ENCODE data around the gene RASSF8. TPM values are rescaled to one million over a fixed set of nuclear protein-coding genes. Genes with fewer than 3 reads are reported as not detected.

The RASSF8 gene
- total RNA-seq, 1 experiment from 2014 or later = 9.2 TPM

DNA sequence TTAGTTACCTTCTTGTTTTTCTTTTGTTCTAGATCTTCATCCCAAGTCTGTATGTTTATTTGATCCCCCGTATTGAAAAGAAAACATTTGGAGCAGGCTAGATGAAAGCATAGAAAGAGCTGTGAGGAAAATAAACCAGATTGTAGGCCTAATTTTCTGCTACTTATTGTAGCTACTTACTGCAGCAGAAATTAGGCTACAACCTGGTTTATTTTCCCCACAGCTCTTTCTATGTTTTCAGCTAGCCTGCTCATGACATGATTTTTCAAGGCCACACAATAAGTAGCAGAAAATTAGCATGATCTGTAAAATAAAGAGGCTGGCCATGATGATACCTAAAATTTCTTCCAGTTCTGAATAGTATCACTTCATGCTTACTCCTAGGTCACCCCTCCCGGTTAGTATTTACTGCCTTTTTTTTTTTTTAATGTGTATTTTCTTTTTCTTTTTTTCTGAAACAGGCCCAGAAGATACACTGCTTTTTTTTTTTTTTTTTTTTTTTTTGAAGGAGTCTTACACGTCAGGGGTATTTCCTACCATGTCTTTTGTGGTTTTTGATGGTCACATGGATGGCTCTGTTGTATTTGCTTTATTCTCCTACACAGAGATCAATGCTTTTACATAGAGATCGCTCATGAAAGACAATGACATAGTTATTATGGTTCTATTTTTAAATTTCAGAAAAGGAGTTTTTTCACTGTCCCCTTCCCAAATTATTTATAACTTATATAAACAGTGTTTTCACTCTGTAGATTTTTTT, 134.0 kb downstream of the RASSF8 start:
- ChIA-PET POLR2A (no interaction called here), RAD21 (ENCODE audit: low non-redundant PET in 1 of 2, low total read pairs in 2 of 2, uncharacterized antibody in 2 of 2, unreplicated experiment in 2 of 2) (no interaction called here), CTCF (interaction anchor here (1.2 kb wide), 1 partner anchor 657 kb away, joined by 3 read pairs; no protein-coding TSS in a partner anchor)
- H3K9ac ChIP-seq (ENCODE audit: low read length) = no peak overlapping the region
- no peak overlapping the region for H3K27ac ChIP-seq (ENCODE audit: low read depth, low read length)
- no peak overlapping the region for H2AFZ ChIP-seq (ENCODE audit: low read depth, low read length, poor library complexity, severe bottlenecking)
- H3K4me3 ChIP-seq (replicated peaks in 1 of 2; ENCODE audit: low read depth in 1 of 2, low read length in 2 of 2) = no peak overlapping the region
- H3K4me2 ChIP-seq (ENCODE audit: low read length) = no peak overlapping the region
- DNase-seq (ENCODE audit: low read depth, low spot score) (no peak), ATAC-seq (no peak)
- H3K4me1 ChIP-seq (ENCODE audit: control insufficient read depth in 1 of 2, insufficient read depth in 2 of 2, low read length in 2 of 2) = peaks cover 5 to 20% of the 10 kb centered on the region in 2 experiments
- H3K79me2 ChIP-seq (ENCODE audit: insufficient read depth, low read length) = no peaks in the 10 kb centered on the region
- BruUV-seq (replicated peaks) = no TSS peak
- no peaks in the 10 kb centered on the region for H3K9me2 ChIP-seq (ENCODE audit: insufficient read depth)
- no peak for TF ChIP-seq SRF (IDR thresholded peaks at IDR 0.05; ENCODE audit: low read depth)
- no peak for TF ChIP-seq ZNF274 (IDR thresholded peaks at IDR 0.05; ENCODE audit: low read depth, low read length)
- TF ChIP-seq POLR2A (IDR thresholded peaks at IDR 0.05; ENCODE audit: borderline replicate concordance, extremely low read depth, insufficient read depth, insufficient read length) = no peak
- TF ChIP-seq RAD21 (IDR thresholded peaks at IDR 0.05; ENCODE audit: low read depth) = no peak
- no peak for TF ChIP-seq CBX3 (IDR thresholded peaks at IDR 0.05; ENCODE audit: low read depth)
- TF ChIP-seq, protein P1, sequence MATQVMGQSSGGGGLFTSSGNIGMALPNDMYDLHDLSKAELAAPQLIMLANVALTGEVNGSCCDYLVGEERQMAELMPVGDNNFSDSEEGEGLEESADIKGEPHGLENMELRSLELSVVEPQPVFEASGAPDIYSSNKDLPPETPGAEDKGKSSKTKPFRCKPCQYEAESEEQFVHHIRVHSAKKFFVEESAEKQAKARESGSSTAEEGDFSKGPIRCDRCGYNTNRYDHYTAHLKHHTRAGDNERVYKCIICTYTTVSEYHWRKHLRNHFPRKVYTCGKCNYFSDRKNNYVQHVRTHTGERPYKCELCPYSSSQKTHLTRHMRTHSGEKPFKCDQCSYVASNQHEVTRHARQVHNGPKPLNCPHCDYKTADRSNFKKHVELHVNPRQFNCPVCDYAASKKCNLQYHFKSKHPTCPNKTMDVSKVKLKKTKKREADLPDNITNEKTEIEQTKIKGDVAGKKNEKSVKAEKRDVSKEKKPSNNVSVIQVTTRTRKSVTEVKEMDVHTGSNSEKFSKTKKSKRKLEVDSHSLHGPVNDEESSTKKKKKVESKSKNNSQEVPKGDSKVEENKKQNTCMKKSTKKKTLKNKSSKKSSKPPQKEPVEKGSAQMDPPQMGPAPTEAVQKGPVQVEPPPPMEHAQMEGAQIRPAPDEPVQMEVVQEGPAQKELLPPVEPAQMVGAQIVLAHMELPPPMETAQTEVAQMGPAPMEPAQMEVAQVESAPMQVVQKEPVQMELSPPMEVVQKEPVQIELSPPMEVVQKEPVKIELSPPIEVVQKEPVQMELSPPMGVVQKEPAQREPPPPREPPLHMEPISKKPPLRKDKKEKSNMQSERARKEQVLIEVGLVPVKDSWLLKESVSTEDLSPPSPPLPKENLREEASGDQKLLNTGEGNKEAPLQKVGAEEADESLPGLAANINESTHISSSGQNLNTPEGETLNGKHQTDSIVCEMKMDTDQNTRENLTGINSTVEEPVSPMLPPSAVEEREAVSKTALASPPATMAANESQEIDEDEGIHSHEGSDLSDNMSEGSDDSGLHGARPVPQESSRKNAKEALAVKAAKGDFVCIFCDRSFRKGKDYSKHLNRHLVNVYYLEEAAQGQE (IDR thresholded peaks at IDR 0.05; ENCODE audit: low read depth) = no peak
- TF ChIP-seq ZBTB33 (IDR thresholded peaks at IDR 0.05; ENCODE audit: extremely low read depth, insufficient replicate concordance, low read length) = no peak
- TF ChIP-seq MAX (IDR thresholded peaks at IDR 0.05) = no peak
- TF ChIP-seq EZH2phosphoT487 (IDR thresholded peaks at IDR 0.05; ENCODE audit: borderline replicate concordance) = no peak
- TF ChIP-seq CTCF (IDR thresholded peaks at IDR 0.05 in 2 of 3, conservative IDR thresholded peaks at IDR 0.05 in 1 of 3; ENCODE audit: borderline replicate concordance in 1 of 3, insufficient read depth in 1 of 3, low read depth in 2 of 3, low read length in 2 of 3) = no peak
- H3K36me3 ChIP-seq (ENCODE audit: control insufficient read depth in 1 of 2, insufficient read depth in 2 of 2, low read length in 2 of 2) = no peaks in the 10 kb centered on the region
- H3K9me3 ChIP-seq (ENCODE audit: control insufficient read depth in 1 of 2, insufficient read depth in 1 of 2, low read depth in 1 of 2, low read length in 2 of 2) = no peaks in the 10 kb centered on the region
- H3K27me3 ChIP-seq (ENCODE audit: insufficient read depth, low read length) = no peaks in the 10 kb centered on the region
- no peaks in the 10 kb centered on the region for H4K20me1 ChIP-seq (ENCODE audit: insufficient read depth)
- intact Hi-C loops (cut with micrococcal nuclease) = no loop called here

Data from HCT116 (cell line).